ENCODE data around the gene CGN.

The CGN gene

DNA sequence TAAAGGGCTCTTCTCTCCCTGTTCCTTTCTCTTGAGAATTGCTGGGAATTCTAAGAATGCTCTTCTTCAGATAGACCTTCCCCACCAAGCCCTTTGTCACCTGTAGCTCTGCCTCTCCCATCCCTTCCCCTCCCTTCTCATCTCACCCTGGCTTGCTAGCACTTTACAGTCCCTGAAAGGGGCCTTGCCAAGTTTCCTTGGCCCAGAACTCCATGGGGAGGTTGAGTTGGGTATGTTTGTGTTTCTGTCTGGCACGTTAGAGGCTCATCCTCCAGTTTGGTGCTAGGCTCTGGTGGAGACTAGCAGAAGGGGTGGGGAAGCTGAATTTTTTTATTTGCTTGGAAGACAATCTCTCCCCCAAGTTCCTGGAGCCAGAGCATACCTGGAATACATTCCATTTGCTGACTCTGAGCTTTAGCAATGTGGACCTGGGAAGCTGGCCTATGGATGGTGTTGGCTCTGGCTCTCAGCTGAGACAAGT lies 4.9 kb downstream of the CGN start:
- no peaks in the 10 kb centered on the region for H3K9me3 ChIP-seq (ENCODE audit: low read length)
- no peak for TF ChIP-seq CTCF (IDR thresholded peaks at IDR 0.05; ENCODE audit: low read length)
- no peak for TF ChIP-seq EZH2 (IDR thresholded peaks at IDR 0.05; ENCODE audit: borderline replicate concordance, low read length)
- H4K20me1 ChIP-seq (ENCODE audit: insufficient read depth, low read length), result no peaks in the 10 kb centered on the region
- H2AFZ ChIP-seq (ENCODE audit: low read length), result no peak overlapping the region
- H3K79me2 ChIP-seq (ENCODE audit: insufficient read depth, low read length), result no peaks in the 10 kb centered on the region
- H3K9ac ChIP-seq (ENCODE audit: low read length), result no peak overlapping the region
- no peak overlapping the region for H3K27ac ChIP-seq (ENCODE audit: low read depth, low read length, poor library complexity, severe bottlenecking)
- H3F3A ChIP-seq (ENCODE audit: insufficient read depth, low read length), result no peaks in the 10 kb centered on the region
- peaks cover 11% of the 10 kb centered on the region for H3K4me1 ChIP-seq (ENCODE audit: insufficient read depth, low read length, severe bottlenecking)
- H3K4me2 ChIP-seq (ENCODE audit: low read length), result no peak overlapping the region
- no peaks in the 10 kb centered on the region for H3K9me2 ChIP-seq (ENCODE audit: low read depth, low read length)
- no peaks in the 10 kb centered on the region for H3K36me3 ChIP-seq (ENCODE audit: insufficient read depth, low read length)
- H3K27me3 ChIP-seq (ENCODE audit: insufficient read depth, low read length), result no peaks in the 10 kb centered on the region
- H3K4me3 ChIP-seq (ENCODE audit: low read depth, low read length, poor library complexity, severe bottlenecking), result no peak overlapping the region

DNA sequence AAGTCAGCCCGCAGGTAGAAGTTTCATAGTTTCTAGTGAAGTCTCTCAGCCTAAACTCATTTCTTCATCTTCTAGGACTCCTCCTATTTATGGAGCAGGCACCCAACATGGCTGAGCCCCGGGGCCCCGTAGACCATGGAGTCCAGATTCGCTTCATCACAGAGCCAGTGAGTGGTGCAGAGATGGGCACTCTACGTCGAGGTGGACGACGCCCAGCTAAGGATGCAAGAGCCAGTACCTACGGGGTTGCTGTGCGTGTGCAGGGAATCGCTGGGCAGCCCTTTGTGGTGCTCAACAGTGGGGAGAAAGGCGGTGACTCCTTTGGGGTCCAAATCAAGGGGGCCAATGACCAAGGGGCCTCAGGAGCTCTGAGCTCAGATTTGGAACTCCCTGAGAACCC lies 7.2 kb downstream of the CGN start:
- Histone ChIP-seq H3K4me2 (ENCODE audit: low read length) (no peak overlapping the region), H3K79me2 (ENCODE audit: insufficient read depth, low read length) (no peaks in the 10 kb centered on the region), H3K27ac (ENCODE audit: low read depth, low read length, poor library complexity, severe bottlenecking) (no peak overlapping the region), H3K36me3 (ENCODE audit: insufficient read depth, low read length) (no peaks in the 10 kb centered on the region), H4K20me1 (ENCODE audit: insufficient read depth, low read length) (no peaks in the 10 kb centered on the region), H3F3A (ENCODE audit: insufficient read depth, low read length) (no peaks in the 10 kb centered on the region), H3K9me3 (ENCODE audit: low read length) (no peaks in the 10 kb centered on the region), H3K9ac (ENCODE audit: low read length) (no peak overlapping the region), H3K4me1 (ENCODE audit: insufficient read depth, low read length, severe bottlenecking) (no peaks in the 10 kb centered on the region), H3K9me2 (ENCODE audit: low read depth, low read length) (no peaks in the 10 kb centered on the region), H2AFZ (ENCODE audit: low read length) (no peak overlapping the region), H3K4me3 (ENCODE audit: low read depth, low read length, poor library complexity, severe bottlenecking) (no peak overlapping the region), H3K27me3 (ENCODE audit: insufficient read depth, low read length) (no peaks in the 10 kb centered on the region)
- TF ChIP-seq CTCF (IDR thresholded peaks at IDR 0.05; ENCODE audit: low read length) (no peak), EZH2 (IDR thresholded peaks at IDR 0.05; ENCODE audit: borderline replicate concordance, low read length) (no peak)

- Histone ChIP-seq H3K27ac (ENCODE audit: low read depth, low read length, poor library complexity, severe bottlenecking) (no peak overlapping the region), H3K9ac (ENCODE audit: low read length) (no peak overlapping the region), H3K27me3 (ENCODE audit: insufficient read depth, low read length) (no peaks in the 10 kb centered on the region), H3K4me2 (ENCODE audit: low read length) (no peak overlapping the region), H2AFZ (ENCODE audit: low read length) (no peak overlapping the region), H3K9me3 (ENCODE audit: low read length) (no peaks in the 10 kb centered on the region), H3K79me2 (ENCODE audit: insufficient read depth, low read length) (no peaks in the 10 kb centered on the region), H3K4me3 (ENCODE audit: low read depth, low read length, poor library complexity, severe bottlenecking) (no peak overlapping the region), H4K20me1 (ENCODE audit: insufficient read depth, low read length) (no peaks in the 10 kb centered on the region), H3K4me1 (ENCODE audit: insufficient read depth, low read length, severe bottlenecking) (no peaks in the 10 kb centered on the region), H3K9me2 (ENCODE audit: low read depth, low read length) (no peaks in the 10 kb centered on the region), H3F3A (ENCODE audit: insufficient read depth, low read length) (no peaks in the 10 kb centered on the region), H3K36me3 (ENCODE audit: insufficient read depth, low read length) (no peaks in the 10 kb centered on the region)
- TF ChIP-seq CTCF (IDR thresholded peaks at IDR 0.05; ENCODE audit: low read length) (no peak), EZH2 (IDR thresholded peaks at IDR 0.05; ENCODE audit: borderline replicate concordance, low read length) (no peak)
These were observed 7.7 kb downstream of the CGN start for GRCh38 chr1:151518936-151519335.
